ENCODE measurements around the gene IDH2. TPM values are rescaled to one million over a fixed set of nuclear protein-coding genes. Genes with fewer than 3 reads are reported as not detected.

Gene IDH2
- total RNA-seq, 1 donor from 2014 or later = 65.2 TPM

- no peak for DNase-seq (ENCODE audit: low spot score)
These were observed 57.3 kb downstream of the IDH2 start for GRCh38 chr15:90044916-90045371.

GRCh38 chr15:90044191-90044590, 58.1 kb downstream of the IDH2 start:
- DNase-seq (ENCODE audit: low spot score) = no peak

GRCh38 chr15:90043530-90044010, 58.7 kb downstream of the IDH2 start:
- no peak for DNase-seq (ENCODE audit: low spot score)

- no peak for DNase-seq (ENCODE audit: low spot score)
These were observed 59.3 kb downstream of the IDH2 start for GRCh38 chr15:90042766-90043529.

GRCh38 chr15:90042356-90042755, 59.9 kb downstream of the IDH2 start:
- no peak for DNase-seq (ENCODE audit: low spot score)

GRCh38 chr15:90040618-90041017, 61.6 kb downstream of the IDH2 start:
- no peak for DNase-seq (ENCODE audit: low spot score)

- no peak for DNase-seq (ENCODE audit: low spot score)
These were observed 62.3 kb downstream of the IDH2 start for GRCh38 chr15:90039996-90040395.

GRCh38 chr15:90038632-90039095, 63.6 kb downstream of the IDH2 start:
- DNase-seq (ENCODE audit: low spot score) = no peak

GRCh38 chr15:90037961-90038631, 64.2 kb downstream of the IDH2 start:
- DNase-seq (ENCODE audit: low spot score) = no peak

GRCh38 chr15:90037511-90037860, 64.8 kb downstream of the IDH2 start:
- DNase-seq (ENCODE audit: low spot score) = no peak

GRCh38 chr15:90036806-90037510, 65.3 kb downstream of the IDH2 start:
- no peak for DNase-seq (ENCODE audit: low spot score)

GRCh38 chr15:90036343-90036742, 65.9 kb downstream of the IDH2 start:
- DNase-seq (ENCODE audit: low spot score) = no peak

GRCh38 chr15:90035840-90036230, 66.4 kb downstream of the IDH2 start:
- no peak for DNase-seq (ENCODE audit: low spot score)

- DNase-seq (ENCODE audit: low spot score) = no peak
These were observed 67.0 kb downstream of the IDH2 start for GRCh38 chr15:90035095-90035839.

GRCh38 chr15:90033448-90033847, 68.8 kb downstream of the IDH2 start:
- DNase-seq (ENCODE audit: low spot score) = no peak

Other genes starting within 250 kb of the IDH2 start
- gene AP3S2, start 208.5 kb downstream of the IDH2 start, total RNA-seq = 52.8 TPM
- gene ARPIN, start 189.5 kb downstream of the IDH2 start, total RNA-seq = 30.0 TPM
- gene ZNF710, start 101.1 kb downstream of the IDH2 start, total RNA-seq = 31.4 TPM
- gene SEMA4B, start 98.9 kb upstream of the IDH2 start, total RNA-seq = 183 TPM
- gene CIB1, start 131.5 kb upstream of the IDH2 start, total RNA-seq = 104 TPM
- 16.9 TPM for gene GDPGP1, start 131.7 kb upstream of the IDH2 start, total RNA-seq
- gene TTLL13, start 147.1 kb upstream of the IDH2 start, total RNA-seq = 0.36 TPM
- 98.5 TPM for gene NGRN, start 163.2 kb upstream of the IDH2 start, total RNA-seq
- gene ZNF774, start 249.8 kb upstream of the IDH2 start, total RNA-seq = 8.9 TPM

Data from ureter (tissue), 1 donor.